Mesodermal cell (in vitro differentiated cells): Measurements from ENCODE around the gene RDX. TPM values are rescaled to one million over a fixed set of nuclear protein-coding genes. Genes with fewer than 3 reads are reported as not detected.

Source experiments
- H3K27ac ChIP-seq: 2 replicates; pipeline ENCODE4 v1.7.0; 2013; ENCODE audit warnings: mild to moderate bottlenecking, low read depth, low read length, moderate library complexity; ENCODE audit not compliant: severe bottlenecking
- H3K36me3 ChIP-seq: 2 replicates; pipeline ENCODE4 v1.7.1; 2013; ENCODE audit warnings: mild to moderate bottlenecking, low read length, moderate library complexity; ENCODE audit not compliant: control insufficient read depth, insufficient read depth
- H3K4me1 ChIP-seq: one replicate; pipeline ENCODE4 v1.7.1; 2013; ENCODE audit warnings: mild to moderate bottlenecking, low read length; ENCODE audit not compliant: insufficient read depth, control insufficient read depth, poor library complexity, severe bottlenecking
- H3K4me3 ChIP-seq: 2 replicates; pipeline ENCODE4 v1.7.0; 2013; ENCODE audit warnings: low read length, control low read depth, mild to moderate bottlenecking; ENCODE audit not compliant: insufficient read depth, poor library complexity, severe bottlenecking; ENCODE audit errors: extremely low read depth
- H3K9me3 ChIP-seq: 2 replicates; pipeline ENCODE4 v1.7.1; 2013; ENCODE audit warnings: mild to moderate bottlenecking, low read length, moderate library complexity; ENCODE audit not compliant: control insufficient read depth
- WGBS, 2 experiments: methylation state at CpG; one replicate each; pipeline ENCODE4 v1.1.5; 2013; ENCODE audit warnings: missing lambda C conversion rate in 2 of 2; ENCODE audit not compliant: insufficient coverage in 2 of 2; 5-methylcytosine and 5-hydroxymethylcytosine counted together
- polyA plus RNA-seq, 2 experiments: library from polyadenylated mRNA; stranded (reverse); fragments of 50-300 nt; gene quantifications; one replicate each; pipeline ENCODE4 v1.2.3, GENCODE V29; 2013

The RDX gene
- polyA plus RNA-seq (2013, experiment 1 of 2) = 119 TPM
- polyA plus RNA-seq (2013, experiment 2 of 2) = 149 TPM

DNA sequence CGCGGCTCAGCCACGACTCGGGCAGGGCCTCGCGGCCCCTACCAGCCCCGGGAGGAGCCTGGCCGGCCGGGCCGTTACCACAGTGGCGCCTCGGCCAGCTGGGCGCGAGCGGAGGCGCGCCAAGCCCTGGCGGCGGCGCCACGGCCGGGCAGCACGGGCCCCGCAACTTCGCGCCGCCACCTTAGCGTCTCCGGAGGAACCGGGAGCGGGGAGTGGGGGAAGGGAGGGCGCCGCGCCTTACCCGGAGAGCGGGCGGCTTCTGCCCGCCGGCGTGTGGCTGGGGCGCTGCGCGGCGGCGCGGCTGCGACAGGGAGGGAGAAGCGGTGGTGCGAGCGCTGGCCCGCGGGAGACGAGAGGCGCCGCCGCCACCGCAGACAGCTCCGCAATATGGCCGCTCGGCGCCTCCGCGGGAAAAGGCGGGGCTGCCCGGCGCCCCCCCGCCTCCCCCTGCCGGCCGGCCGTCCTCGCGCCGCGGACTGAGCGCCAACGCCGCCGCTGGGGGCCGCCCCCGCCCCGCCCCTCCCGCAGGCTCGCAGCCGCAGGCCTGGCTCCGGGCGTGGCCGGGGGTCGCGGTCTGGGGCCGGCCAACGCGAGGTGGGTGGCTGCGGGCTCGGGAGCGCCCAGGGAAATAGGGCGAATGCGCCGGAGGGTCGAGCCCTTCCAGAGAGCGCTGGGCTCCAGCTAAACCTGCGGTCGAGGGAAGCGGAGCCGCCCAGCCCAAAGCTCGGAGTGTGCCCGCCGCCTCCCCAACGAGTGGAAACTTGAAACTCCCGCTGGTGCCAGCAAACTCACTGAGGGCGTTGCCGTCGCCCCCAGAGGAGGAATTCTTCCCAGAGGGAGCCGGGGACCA is at the start of gene RDX:
RDX (minus strand) TSS at position 389 of the 850 bp plus-strand sequence. CDS start 16,922 bp downstream, outside the sequence.
- H3K9me3 ChIP-seq = no peaks in the 10 kb centered on the region
- H3K4me1 ChIP-seq = peaks cover 20% of the 10 kb centered on the region
- H3K36me3 ChIP-seq = peaks cover 2% of the 10 kb centered on the region
- H3K4me3 ChIP-seq = peak within 1 kb of the TSS; percentile 94
- peak within 1 kb of the TSS; percentile 94 for H3K27ac ChIP-seq
- 0 to 1% methylated on average over 80 to 91 of the region's 113 CpGs for WGBS, 2 experiments

DNA sequence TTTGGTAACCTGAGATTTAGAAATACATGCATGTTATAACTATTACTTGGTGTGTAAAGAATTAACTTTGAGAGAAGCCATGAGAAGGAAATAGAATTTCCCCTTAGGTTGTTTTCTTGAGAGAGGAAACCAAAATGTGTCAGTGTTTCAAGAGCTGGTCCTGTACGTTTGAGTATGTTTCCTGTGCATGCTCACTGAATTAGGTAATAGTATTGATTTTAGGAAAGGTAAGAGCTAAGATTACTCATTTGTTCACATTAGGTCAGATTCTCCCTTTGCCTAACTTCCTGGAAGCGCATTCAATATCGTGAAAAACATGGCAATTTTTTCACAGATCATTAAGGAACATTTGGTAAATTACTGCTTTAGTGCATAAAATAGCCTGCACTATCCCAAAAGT is 49.3 kb upstream of the RDX start:
- H3K4me3 ChIP-seq = no peak overlapping the region
- no peak overlapping the region for H3K27ac ChIP-seq
- H3K9me3 ChIP-seq = no peaks in the 10 kb centered on the region
- 87 to 89% methylated on average over 1 to 3 of the region's 3 CpGs for WGBS, 2 experiments
- H3K36me3 ChIP-seq = no peaks in the 10 kb centered on the region
- H3K4me1 ChIP-seq = no peaks in the 10 kb centered on the region

DNA sequence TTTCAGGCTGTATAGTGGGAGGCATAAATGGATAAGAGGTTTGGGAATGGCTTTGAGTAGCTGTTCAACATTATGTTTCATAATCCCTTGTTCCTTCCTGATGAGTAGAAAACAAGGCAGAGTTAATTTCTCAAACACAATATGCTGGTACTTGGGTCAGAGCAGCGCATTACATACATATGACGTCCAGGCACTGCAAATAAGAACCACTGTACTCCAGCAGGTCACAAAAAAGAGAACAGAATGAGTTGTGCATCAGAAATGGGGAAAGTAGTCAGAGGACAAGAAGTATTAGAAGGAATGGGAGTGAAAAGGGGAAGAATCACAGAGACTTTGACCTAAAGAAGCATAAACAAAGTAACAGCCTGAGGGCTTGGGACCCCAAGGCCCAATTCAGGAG is 44.0 kb upstream of the RDX start:
- 80 to 100% methylated on average over 2 of the region's 2 CpGs for WGBS, 2 experiments
- Histone ChIP-seq H3K27ac (no peak overlapping the region), H3K36me3 (no peaks in the 10 kb centered on the region), H3K4me1 (no peaks in the 10 kb centered on the region), H3K9me3 (no peaks in the 10 kb centered on the region), H3K4me3 (no peak overlapping the region)

DNA sequence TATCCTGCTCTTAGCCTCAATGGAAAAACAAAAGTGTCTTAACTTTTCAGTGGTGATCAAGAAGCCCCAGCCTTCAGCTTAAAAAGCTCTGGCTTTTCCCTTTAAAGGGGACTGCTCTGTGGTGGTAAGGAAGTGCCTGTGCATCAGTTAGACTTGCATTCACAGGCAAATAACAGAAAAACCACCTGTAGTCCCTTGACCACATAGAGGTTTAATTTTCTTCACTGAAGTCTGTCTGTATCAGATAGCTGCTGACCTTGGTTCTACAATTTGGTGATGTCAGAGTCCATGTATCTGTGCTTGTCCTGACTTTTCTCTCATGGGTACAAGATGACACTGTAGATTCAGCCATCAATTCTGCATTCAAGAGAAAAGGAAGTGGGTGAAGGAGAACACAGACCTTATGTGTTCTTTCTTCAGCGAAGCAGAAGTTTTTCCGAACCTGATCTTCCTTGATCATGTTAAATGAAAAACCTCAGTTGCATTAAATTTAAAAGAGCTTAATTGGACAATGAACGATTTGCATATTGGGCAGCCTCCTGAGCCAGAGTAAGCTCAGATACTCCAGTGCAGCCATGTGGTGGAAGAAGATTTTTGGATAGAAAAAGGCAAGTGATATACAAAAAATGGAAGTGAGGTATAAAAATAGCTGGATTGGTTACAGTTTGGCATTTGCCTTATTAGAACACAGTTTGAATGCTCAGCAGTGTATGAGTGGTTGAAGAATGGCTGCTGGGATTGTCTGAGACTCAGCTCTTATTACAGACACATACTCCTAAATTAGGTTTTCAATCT is 43.2 kb upstream of the RDX start:
- H3K4me3 ChIP-seq = no peak overlapping the region
- no peaks in the 10 kb centered on the region for H3K9me3 ChIP-seq
- H3K4me1 ChIP-seq = no peaks in the 10 kb centered on the region
- peak overlapping the region; percentile 19 for H3K27ac ChIP-seq
- H3K36me3 ChIP-seq = no peaks in the 10 kb centered on the region
- WGBS, 2 experiments = 84 to 94% methylated on average over 2 to 3 of the region's 3 CpGs

DNA sequence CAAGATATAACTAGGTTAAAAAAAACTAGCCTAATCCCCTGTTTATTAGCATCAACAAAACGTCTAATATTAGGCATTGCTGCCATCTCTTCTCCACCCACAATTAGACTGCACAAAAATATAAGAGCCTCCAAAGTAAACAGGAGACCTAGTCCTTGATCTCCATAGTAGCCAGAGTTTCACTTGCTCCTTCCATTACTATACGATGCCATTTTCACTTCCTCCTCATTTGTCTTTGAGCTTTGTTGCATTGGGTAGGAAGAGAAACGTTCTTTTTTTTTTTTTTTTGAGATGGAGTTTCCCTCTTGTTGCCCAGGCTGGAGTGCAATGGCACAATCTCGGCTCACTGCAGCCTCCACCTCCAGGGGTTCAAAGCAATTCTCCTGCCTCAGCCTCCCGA is 42.3 kb upstream of the RDX start:
- Histone ChIP-seq H3K9me3 (no peaks in the 10 kb centered on the region), H3K36me3 (no peaks in the 10 kb centered on the region), H3K4me3 (no peak overlapping the region), H3K4me1 (no peaks in the 10 kb centered on the region), H3K27ac (no peak overlapping the region)
- WGBS, 2 experiments = 86 to 100% methylated on average over 1 to 2 of the region's 5 CpGs

DNA sequence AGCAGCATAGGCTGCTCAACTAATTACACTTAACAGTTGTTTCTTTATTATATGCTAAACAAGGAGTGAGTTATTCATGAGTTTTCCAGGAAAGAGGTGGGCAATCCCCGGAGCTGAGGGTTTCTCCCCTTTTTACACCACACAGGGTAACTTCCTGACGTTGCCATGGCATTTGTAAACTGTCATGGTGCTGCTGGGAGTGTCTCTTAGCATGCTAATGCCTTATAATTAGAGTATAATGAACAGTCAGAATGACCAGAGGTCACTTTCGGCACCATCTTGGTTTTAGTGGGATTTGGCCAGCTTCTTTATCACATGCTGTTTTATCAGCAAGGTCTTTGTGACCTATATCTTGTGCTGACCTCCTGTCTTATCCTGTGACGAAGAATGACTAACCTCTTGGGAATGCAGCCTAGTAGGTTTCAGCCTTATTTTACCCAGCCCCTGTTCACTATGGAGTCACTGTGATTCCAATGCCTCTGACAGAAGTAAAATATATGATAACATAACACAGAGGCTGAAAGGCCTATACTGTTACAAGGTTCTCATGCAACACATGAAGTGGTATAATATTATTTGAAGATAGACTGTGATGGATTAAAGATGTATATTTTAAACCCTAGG is 41.3 kb upstream of the RDX start:
- no peak overlapping the region for H3K4me3 ChIP-seq
- no peaks in the 10 kb centered on the region for H3K9me3 ChIP-seq
- H3K36me3 ChIP-seq = no peaks in the 10 kb centered on the region
- no peaks in the 10 kb centered on the region for H3K4me1 ChIP-seq
- WGBS, 2 experiments = 40 to 50% methylated on average over 1 to 2 of the region's 4 CpGs
- H3K27ac ChIP-seq = peak overlapping the region; percentile 87

DNA sequence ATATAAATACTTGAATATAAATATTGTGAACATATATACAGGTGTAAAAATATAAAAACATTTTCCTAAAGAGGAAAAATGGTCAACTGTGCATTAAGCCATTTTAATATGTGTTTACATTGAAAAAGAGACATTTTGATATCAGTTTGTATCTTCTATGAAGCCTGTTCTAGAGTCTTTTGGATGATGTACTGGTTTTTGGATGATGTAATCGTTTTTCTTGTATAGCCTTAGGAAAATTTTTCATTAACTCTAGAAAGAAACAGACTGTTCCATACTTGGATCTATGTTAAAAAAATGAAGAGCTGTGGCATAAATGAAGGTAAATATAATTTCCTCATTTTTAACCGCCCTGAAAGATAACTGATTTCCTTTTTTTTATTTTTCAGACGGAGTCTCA is 39.6 kb upstream of the RDX start:
- no peak overlapping the region for H3K27ac ChIP-seq
- H3K9me3 ChIP-seq = no peaks in the 10 kb centered on the region
- no peak overlapping the region for H3K4me3 ChIP-seq
- 80% methylated on average over 1 of the region's 3 CpGs; no CpG with 5 or more reads in 1 of the 2 experiments for WGBS, 2 experiments
- no peaks in the 10 kb centered on the region for H3K36me3 ChIP-seq
- no peaks in the 10 kb centered on the region for H3K4me1 ChIP-seq

DNA sequence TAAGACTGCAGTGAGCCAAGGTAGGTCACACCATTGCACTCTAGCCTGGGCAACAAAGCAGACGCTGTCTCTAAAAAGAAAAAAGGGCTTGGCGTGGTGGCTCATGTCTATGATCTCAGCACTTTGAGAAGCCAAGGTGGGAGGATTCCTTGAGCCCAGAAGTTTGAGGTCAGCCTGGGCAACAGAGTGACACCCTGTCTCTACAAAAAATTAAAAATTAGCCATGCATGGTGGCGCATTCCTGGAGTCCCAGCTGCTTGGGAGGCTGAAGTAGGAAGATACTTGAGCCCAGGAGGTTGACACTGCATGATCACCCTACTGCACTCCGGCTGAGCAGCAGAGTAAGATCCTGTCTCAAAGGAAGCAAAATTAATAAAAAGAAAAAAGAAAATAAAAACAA is 38.9 kb upstream of the RDX start:
- Histone ChIP-seq H3K36me3 (no peaks in the 10 kb centered on the region), H3K4me3 (no peak overlapping the region), H3K9me3 (no peaks in the 10 kb centered on the region), H3K27ac (no peak overlapping the region), H3K4me1 (no peaks in the 10 kb centered on the region)
- 97 to 100% methylated on average over 3 of the region's 4 CpGs for WGBS, 2 experiments

DNA sequence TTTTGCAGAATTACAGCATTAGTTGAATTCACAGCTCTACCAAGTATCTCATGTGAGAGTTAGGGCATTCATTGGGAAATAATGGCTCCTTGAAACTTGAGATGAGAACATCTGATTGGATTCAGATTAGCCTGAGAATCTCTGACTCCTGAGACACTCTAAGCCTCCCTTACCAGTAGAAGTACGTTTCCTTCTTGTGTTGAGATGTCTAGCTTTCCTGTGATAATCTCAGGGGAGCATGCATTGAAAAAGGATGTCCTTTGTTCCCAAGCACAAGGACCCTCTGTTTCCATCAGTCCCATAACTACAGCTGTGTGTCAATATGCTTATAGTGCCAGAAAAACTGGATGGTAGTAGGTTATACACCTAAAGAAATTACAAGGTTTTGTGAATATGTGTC is 35.2 kb upstream of the RDX start:
- H3K9me3 ChIP-seq = no peaks in the 10 kb centered on the region
- peaks cover 6% of the 10 kb centered on the region for H3K4me1 ChIP-seq
- no peak overlapping the region for H3K27ac ChIP-seq
- H3K4me3 ChIP-seq = no peak overlapping the region
- no CpG with 5 or more reads among the region's 1 CpG for WGBS, 2 experiments
- H3K36me3 ChIP-seq = no peaks in the 10 kb centered on the region

DNA sequence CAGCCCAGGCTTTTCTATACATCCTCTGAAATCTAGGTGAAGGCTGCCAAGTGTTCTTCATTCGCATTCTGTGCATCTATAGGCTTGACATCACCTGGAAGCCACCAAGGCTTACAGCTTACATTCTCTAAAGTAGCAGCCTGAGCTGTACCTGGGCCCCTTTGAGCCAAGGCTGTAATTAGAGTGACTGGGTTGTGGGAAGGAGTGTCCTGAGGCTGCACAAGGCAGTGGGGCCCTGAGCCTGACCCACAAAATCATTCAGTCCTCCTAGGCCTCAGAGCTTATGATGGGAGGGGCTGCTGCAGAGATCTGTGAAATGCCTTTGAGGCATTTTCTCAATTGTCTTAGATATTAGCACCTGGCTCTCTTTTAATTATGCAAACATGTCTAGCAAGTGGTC is 33.0 kb upstream of the RDX start:
- no peaks in the 10 kb centered on the region for H3K36me3 ChIP-seq
- WGBS, 2 experiments = 60 to 100% methylated on average over 1 of the region's 1 CpG
- no peak overlapping the region for H3K4me3 ChIP-seq
- no peak overlapping the region for H3K27ac ChIP-seq
- H3K9me3 ChIP-seq = no peaks in the 10 kb centered on the region
- H3K4me1 ChIP-seq = peaks cover 6% of the 10 kb centered on the region
